Esophagus muscularis mucosa (tissue), 3 donors: ENCODE measurements around the gene TRIM8.

ENCODE experiments used
- POLR2A ChIP-seq: fragments of 450-650 bp; IDR thresholded peaks from one replicate; pipeline ENCODE4 v1.6.1; 2017; ENCODE audit warnings: antibody characterized with exemption, moderate library complexity, mild to moderate bottlenecking, low read depth
- POLR2AphosphoS5 ChIP-seq, 2 donors: sonication (generic); formaldehyde crosslinking; IDR thresholded peaks; one replicate each; pipeline ENCODE4 v1.6.1; 2017; ENCODE audit warnings: antibody characterized with exemption in 2 of 2
- TF ChIP-seq, protein P1 (sequence below), 3 experiments: fragments of 200-600 bp in 2 of 3; fragments of 450-650 bp in 1 of 3; sonication (generic) in 2 of 3; IDR thresholded peaks; one replicate each; pipeline ENCODE4 v1.5.1; 2017 to 2019; ENCODE audit warnings: antibody characterized with exemption in 3 of 3, mild to moderate bottlenecking in 2 of 3, moderate library complexity in 1 of 3

GRCh38 chr10:102682416-102682815 is 38.1 kb downstream of the TRIM8 start:
- TF ChIP-seq, protein P1, sequence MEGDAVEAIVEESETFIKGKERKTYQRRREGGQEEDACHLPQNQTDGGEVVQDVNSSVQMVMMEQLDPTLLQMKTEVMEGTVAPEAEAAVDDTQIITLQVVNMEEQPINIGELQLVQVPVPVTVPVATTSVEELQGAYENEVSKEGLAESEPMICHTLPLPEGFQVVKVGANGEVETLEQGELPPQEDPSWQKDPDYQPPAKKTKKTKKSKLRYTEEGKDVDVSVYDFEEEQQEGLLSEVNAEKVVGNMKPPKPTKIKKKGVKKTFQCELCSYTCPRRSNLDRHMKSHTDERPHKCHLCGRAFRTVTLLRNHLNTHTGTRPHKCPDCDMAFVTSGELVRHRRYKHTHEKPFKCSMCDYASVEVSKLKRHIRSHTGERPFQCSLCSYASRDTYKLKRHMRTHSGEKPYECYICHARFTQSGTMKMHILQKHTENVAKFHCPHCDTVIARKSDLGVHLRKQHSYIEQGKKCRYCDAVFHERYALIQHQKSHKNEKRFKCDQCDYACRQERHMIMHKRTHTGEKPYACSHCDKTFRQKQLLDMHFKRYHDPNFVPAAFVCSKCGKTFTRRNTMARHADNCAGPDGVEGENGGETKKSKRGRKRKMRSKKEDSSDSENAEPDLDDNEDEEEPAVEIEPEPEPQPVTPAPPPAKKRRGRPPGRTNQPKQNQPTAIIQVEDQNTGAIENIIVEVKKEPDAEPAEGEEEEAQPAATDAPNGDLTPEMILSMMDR (IDR thresholded peaks at IDR 0.05) = no peak
- TF ChIP-seq POLR2AphosphoS5 (IDR thresholded peaks at IDR 0.05) (no peak), POLR2A (no peak)
